CD14-positive monocyte (primary cell): Measurements from ENCODE around the gene CDH4. TPM values are rescaled to one million over a fixed set of nuclear protein-coding genes. Genes with fewer than 3 reads are reported as not detected.

Source experiments
- DNase-seq, 3 donors: peaks; one replicate each; pipeline ENCODE4 v3.0.0-alpha.2; 2011 to 2022
- H2AFZ ChIP-seq: 2 replicates; pipeline ENCODE4 v1.6.0; 2012; ENCODE audit warnings: mild to moderate bottlenecking, low read depth, low read length, inconsistent platforms; ENCODE audit not compliant: insufficient read depth, poor library complexity, severe bottlenecking
- H3K27ac ChIP-seq, 2 donors: 1 replicate in 1 of 2; 2 replicates in 1 of 2; pipeline ENCODE4 v1.5.1; 2012 to 2013; ENCODE audit warnings: low read length in 2 of 2, control low read depth in 1 of 2, inconsistent platforms in 1 of 2, low read depth in 1 of 2, mild to moderate bottlenecking in 1 of 2
- H3K27me3 ChIP-seq, 2 donors: one replicate each; pipeline versions ENCODE4 v1.6.0 to v1.6.1; 2011 to 2013; ENCODE audit warnings: low read length in 2 of 2; ENCODE audit not compliant: control insufficient read depth in 2 of 2, insufficient read depth in 2 of 2
- H3K36me3 ChIP-seq, 2 donors: replicated peaks in 1 of 2; 1 replicate in 1 of 2; 2 replicates in 1 of 2; pipeline versions ENCODE4 v1.5.1 to v1.6.1; 2012 to 2013; ENCODE audit warnings: low read length in 2 of 2, control low read depth in 1 of 2, inconsistent platforms in 1 of 2, mild to moderate bottlenecking in 1 of 2; ENCODE audit not compliant: insufficient read depth in 2 of 2, control insufficient read depth in 1 of 2
- H3K4me1 ChIP-seq, 2 donors: 1 replicate in 1 of 2; 2 replicates in 1 of 2; pipeline versions ENCODE4 v1.5.1 to v1.6.1; 2012 to 2013; ENCODE audit warnings: low read length in 2 of 2, control low read depth in 1 of 2, inconsistent platforms in 1 of 2, mild to moderate bottlenecking in 1 of 2, moderate library complexity in 1 of 2; ENCODE audit not compliant: insufficient read depth in 2 of 2, control insufficient read depth in 1 of 2
- H3K4me2 ChIP-seq: replicated peaks from 2 replicates; pipeline ENCODE3; 2012; ENCODE audit warnings: low read length, moderate library complexity, mild to moderate bottlenecking; ENCODE audit not compliant: poor library complexity, severe bottlenecking; ENCODE audit errors: extremely low read depth
- H3K4me3 ChIP-seq, 3 experiments: fragments of 200-600 bp in 1 of 3; sonication (generic) in 1 of 3; replicated peaks in 1 of 3; 1 replicate in 2 of 3; 2 replicates in 1 of 3; pipeline ENCODE4 v1.5.1; 2011 to 2013; ENCODE audit warnings: low read length in 3 of 3, mild to moderate bottlenecking in 3 of 3, control low read depth in 2 of 3, low read depth in 2 of 3, inconsistent platforms in 1 of 3, moderate library complexity in 1 of 3
- H3K79me2 ChIP-seq: 2 replicates; pipeline ENCODE4 v1.6.0; 2012; ENCODE audit warnings: mild to moderate bottlenecking, control low read depth, inconsistent platforms, low read length, moderate library complexity; ENCODE audit not compliant: insufficient read depth
- H3K9ac ChIP-seq: 2 replicates; pipeline ENCODE4 v1.6.0; 2017; ENCODE audit warnings: low read length, mild to moderate bottlenecking; ENCODE audit not compliant: insufficient read depth, poor library complexity, severe bottlenecking
- H3K9me3 ChIP-seq, 2 donors: replicated peaks in 1 of 2; 1 replicate in 1 of 2; 2 replicates in 1 of 2; pipeline versions ENCODE4 v1.5.1 to v1.6.1; 2012 to 2013; ENCODE audit warnings: low read length in 2 of 2, control low read depth in 1 of 2; ENCODE audit not compliant: control insufficient read depth in 1 of 2, insufficient read depth in 1 of 2
- H4K20me1 ChIP-seq: 2 replicates; pipeline ENCODE4 v1.6.0; 2012; ENCODE audit warnings: mild to moderate bottlenecking, low read length, control low read depth, moderate library complexity; ENCODE audit not compliant: insufficient read depth
- H3K27ac Mint-ChIP-seq, 7 donors: one replicate each; pipeline ENCODE4 v1.8.0; 2020; ENCODE audit warnings: mild to moderate bottlenecking in 7 of 7, mixed read lengths in 7 of 7, moderate library complexity in 6 of 7, inconsistent platforms in 2 of 7
- H3K27me3 Mint-ChIP-seq, 3 donors: one replicate each; pipeline ENCODE4 v1.8.0; 2021 to 2022; ENCODE audit warnings: low read depth in 3 of 3, mild to moderate bottlenecking in 3 of 3, mixed read lengths in 3 of 3, moderate library complexity in 3 of 3, inconsistent platforms in 1 of 3
- H3K36me3 Mint-ChIP-seq, 2 donors: one replicate each; pipeline ENCODE4 v1.8.0; 2020; ENCODE audit warnings: mixed read lengths in 2 of 2, inconsistent platforms in 1 of 2, mild to moderate bottlenecking in 1 of 2
- H3K4me1 Mint-ChIP-seq: one replicate; pipeline ENCODE4 v1.8.0; 2020; ENCODE audit warnings: mild to moderate bottlenecking, mixed read lengths
- H3K4me3 Mint-ChIP-seq, 2 donors: one replicate each; pipeline ENCODE4 v1.8.0; 2020; ENCODE audit warnings: mild to moderate bottlenecking in 2 of 2, mixed read lengths in 2 of 2, moderate library complexity in 1 of 2
- H3K9me3 Mint-ChIP-seq, 7 donors: one replicate each; pipeline ENCODE4 v1.8.0; 2020 to 2022; ENCODE audit warnings: mixed read lengths in 7 of 7, mild to moderate bottlenecking in 6 of 7, moderate library complexity in 6 of 7, inconsistent platforms in 2 of 7
- whole genome bisulfite sequencing: methylation state at CpG from one replicate; pipeline ENCODE4 v1.1.5; 2013; ENCODE audit warnings: missing lambda C conversion rate; ENCODE audit not compliant: insufficient coverage; 5-methylcytosine and 5-hydroxymethylcytosine counted together
- intact Hi-C, 2 donors: fragments of 100-400 bp; cut with micrococcal nuclease; formaldehyde crosslinking; loops; one replicate each; pipeline versions ENCODE4 v1.15.0 to v1.15.1; 2023
- polyA plus RNA-seq, 3 donors: library from polyadenylated mRNA; depleted of rRNA in 1 of 3; unstranded in 2 of 3; stranded (reverse) in 1 of 3; fragments of 300-500 nt in 2 of 3; fragments of >200 nt in 1 of 3; fragmentation: Illumina TruSeq in 2 of 3; gene quantifications; 1 replicate in 2 of 3; 2 replicates in 1 of 3; pipeline ENCODE4 v1.2.3, GENCODE V29; 2012 to 2021
- TF ChIP-seq, protein P1 (sequence below): fragments of 200-600 bp; IDR thresholded peaks from one replicate; pipeline ENCODE4 v1.8.0; 2022; ENCODE audit warnings: antibody characterized with exemption, mild to moderate bottlenecking

Gene CDH4
- polyA plus RNA-seq, 3 donors, result not detected

- H3K27me3 ChIP-seq, result no peaks in the 10 kb centered on the region
- no peak for DNase-seq
- 95% methylated on average over 7 of the region's 7 CpGs for WGBS
- H3K4me1 Mint-ChIP-seq, result no peaks in the 10 kb centered on the region
- H2AFZ ChIP-seq, result no peak overlapping the region
- no peak overlapping the region for H3K4me3 ChIP-seq
- TF ChIP-seq, protein P1, sequence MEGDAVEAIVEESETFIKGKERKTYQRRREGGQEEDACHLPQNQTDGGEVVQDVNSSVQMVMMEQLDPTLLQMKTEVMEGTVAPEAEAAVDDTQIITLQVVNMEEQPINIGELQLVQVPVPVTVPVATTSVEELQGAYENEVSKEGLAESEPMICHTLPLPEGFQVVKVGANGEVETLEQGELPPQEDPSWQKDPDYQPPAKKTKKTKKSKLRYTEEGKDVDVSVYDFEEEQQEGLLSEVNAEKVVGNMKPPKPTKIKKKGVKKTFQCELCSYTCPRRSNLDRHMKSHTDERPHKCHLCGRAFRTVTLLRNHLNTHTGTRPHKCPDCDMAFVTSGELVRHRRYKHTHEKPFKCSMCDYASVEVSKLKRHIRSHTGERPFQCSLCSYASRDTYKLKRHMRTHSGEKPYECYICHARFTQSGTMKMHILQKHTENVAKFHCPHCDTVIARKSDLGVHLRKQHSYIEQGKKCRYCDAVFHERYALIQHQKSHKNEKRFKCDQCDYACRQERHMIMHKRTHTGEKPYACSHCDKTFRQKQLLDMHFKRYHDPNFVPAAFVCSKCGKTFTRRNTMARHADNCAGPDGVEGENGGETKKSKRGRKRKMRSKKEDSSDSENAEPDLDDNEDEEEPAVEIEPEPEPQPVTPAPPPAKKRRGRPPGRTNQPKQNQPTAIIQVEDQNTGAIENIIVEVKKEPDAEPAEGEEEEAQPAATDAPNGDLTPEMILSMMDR, result no peak
- peaks cover 6 to 42% (median 27%) of the 10 kb centered on the region in 7 donors for H3K9me3 Mint-ChIP-seq
- H4K20me1 ChIP-seq, result no peaks in the 10 kb centered on the region
- H3K36me3 ChIP-seq, result no peaks in the 10 kb centered on the region
- H3K36me3 Mint-ChIP-seq, result no peaks in the 10 kb centered on the region
- no peaks in the 10 kb centered on the region for H3K27me3 Mint-ChIP-seq
- no peaks in the 10 kb centered on the region for H3K4me1 ChIP-seq
- H3K27ac Mint-ChIP-seq, result no peak overlapping the region
- no peak overlapping the region for H3K4me3 Mint-ChIP-seq
- H3K79me2 ChIP-seq, result no peaks in the 10 kb centered on the region
- H3K9ac ChIP-seq, result no peak overlapping the region
- peaks cover 40 to 90% of the 10 kb centered on the region in 2 donors for H3K9me3 ChIP-seq
- H3K27ac ChIP-seq, result no peak overlapping the region
- H3K4me2 ChIP-seq, result no peak overlapping the region
- intact Hi-C loops, result no loop called here
These were observed 207.2 kb downstream of the CDH4 start for GRCh38 chr20:61459266-61459665.

DNA sequence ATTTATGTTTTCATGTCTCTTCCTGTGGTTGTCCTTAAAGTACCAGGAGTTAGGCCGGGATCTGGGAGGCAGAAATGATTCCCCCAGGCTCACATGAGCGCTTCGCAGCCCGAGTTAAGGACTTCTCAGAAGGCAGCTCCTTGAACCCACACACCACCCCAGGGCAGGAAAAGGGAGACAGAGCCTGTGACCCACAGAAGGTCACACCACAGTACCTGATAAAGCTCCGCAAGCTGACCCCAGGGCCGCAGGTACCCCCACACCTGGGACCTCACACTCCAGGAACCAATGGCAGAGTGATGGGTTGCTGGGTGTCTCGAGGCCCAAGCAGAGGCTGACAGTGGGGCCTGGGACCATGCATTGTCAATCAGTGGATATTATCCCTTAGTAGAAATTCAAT lies 207.6 kb downstream of the CDH4 start:
- Mint-ChIP-seq H3K9me3 (peaks cover 6 to 42% (median 26%) of the 10 kb centered on the region in 7 donors), H3K4me1 (no peaks in the 10 kb centered on the region), H3K36me3 (no peaks in the 10 kb centered on the region), H3K4me3 (no peak overlapping the region), H3K27me3 (no peaks in the 10 kb centered on the region), H3K27ac (no peak overlapping the region)
- Histone ChIP-seq H3K4me1 (no peaks in the 10 kb centered on the region), H3K79me2 (no peaks in the 10 kb centered on the region), H3K9ac (no peak overlapping the region), H3K4me3 (no peak overlapping the region), H3K9me3 (peaks cover 40 to 90% of the 10 kb centered on the region in 2 donors), H3K4me2 (no peak overlapping the region), H3K27me3 (no peaks in the 10 kb centered on the region), H3K27ac (no peak overlapping the region), H2AFZ (no peak overlapping the region), H3K36me3 (no peaks in the 10 kb centered on the region), H4K20me1 (no peaks in the 10 kb centered on the region)
- intact Hi-C loops, result no loop called here
- TF ChIP-seq, protein P1, result no peak
- DNase-seq, result no peak
- 80% methylated on average over 2 of the region's 7 CpGs for WGBS
